Endothelial cell (in vitro differentiated cells): Measurements from ENCODE around the gene TSPAN12. TPM values are rescaled to one million over a fixed set of nuclear protein-coding genes. Genes with fewer than 3 reads are reported as not detected.
"Not testable (repeated sequence)": the region's sequence is repeated elsewhere in the genome, so short reads cannot be mapped to it uniquely, and the experiment has no call there.

Source experiments
- DNase-seq: peaks from one replicate; pipeline ENCODE4 v3.0.0; 2021; ENCODE audit warnings: low spot score
- H3K27ac Mint-ChIP-seq: one replicate; pipeline ENCODE4 v1.8.0; 2021; ENCODE audit warnings: mixed read lengths, inconsistent platforms; ENCODE audit not compliant: unreplicated experiment
- H3K27me3 Mint-ChIP-seq: one replicate; pipeline ENCODE4 v1.8.0; 2021; ENCODE audit warnings: mild to moderate bottlenecking, moderate library complexity, mixed read lengths, inconsistent platforms; ENCODE audit not compliant: unreplicated experiment
- H3K36me3 Mint-ChIP-seq: one replicate; pipeline ENCODE4 v1.8.0; 2021; ENCODE audit warnings: mild to moderate bottlenecking, low read depth, mixed read lengths, inconsistent platforms; ENCODE audit not compliant: unreplicated experiment
- H3K4me1 Mint-ChIP-seq: one replicate; pipeline ENCODE4 v1.8.0; 2021; ENCODE audit warnings: mild to moderate bottlenecking, mixed read lengths, inconsistent platforms; ENCODE audit not compliant: unreplicated experiment
- H3K4me3 Mint-ChIP-seq: one replicate; pipeline ENCODE4 v1.8.0; 2021; ENCODE audit warnings: mild to moderate bottlenecking, mixed read lengths, inconsistent platforms; ENCODE audit not compliant: unreplicated experiment
- H3K9me3 Mint-ChIP-seq: one replicate; pipeline ENCODE4 v1.8.0; 2021; ENCODE audit warnings: mixed read lengths, inconsistent platforms; ENCODE audit not compliant: unreplicated experiment
- CTCF ChIP-seq: fragments of 200-600 bp; sonication (generic); IDR thresholded peaks from one replicate; pipeline ENCODE4 v1.5.0; 2021; ENCODE audit warnings: antibody characterized with exemption; ENCODE audit not compliant: unreplicated experiment
- long read RNA-seq: library from polyadenylated mRNA; unstranded; transcript quantifications from one replicate; pipeline ENCODE4 v2.0.0, GENCODE V29; 2020; ENCODE audit not compliant: unreplicated experiment
- total RNA-seq: library from RNA; stranded (reverse); fragmentation: NEBNext Ultra II Directional; extraction: Animal tissue kit (Norgen Biotek cat#: 25700); gene quantifications from one replicate; pipeline ENCODE4 v1.2.1, GENCODE V29; 2021; ENCODE audit not compliant: unreplicated experiment

The TSPAN12 gene
- total RNA-seq: 20.3 TPM
- long read RNA-seq, transcript TSPAN12-201 (8 exons, 2,798 nt): major isoform, 13 of 18 reads
- long read RNA-seq, partial matches to known transcripts: 1 of 18 reads
- long read RNA-seq, other reads (novel, unspliced or antisense): 4 of 18 reads

- DNase-seq: peak; percentile 87
- Mint-ChIP-seq H3K27ac (peak within 1 kb of the TSS; percentile 85), H3K4me3 (peak within 1 kb of the TSS; percentile 99), H3K9me3 (no peaks in the 10 kb centered on the region), H3K27me3 (peaks cover 6% of the 10 kb centered on the region), H3K36me3 (peaks cover 11% of the 10 kb centered on the region), H3K4me1 (peaks cover 20% of the 10 kb centered on the region)
- peak; percentile 57 for TF ChIP-seq CTCF
These were observed at the start of gene TSPAN12 for GRCh38 chr7:120857588-120858573. TSPAN12 (minus strand) TSS chr7:120858144; CDS start chr7:120856763, 1,381 bp downstream.

GRCh38 chr7:120898715-120899499, 41.0 kb upstream of the TSPAN12 start:
- peaks cover 1% of the 10 kb centered on the region for H3K27me3 Mint-ChIP-seq
- DNase-seq: no peak
- no peak for TF ChIP-seq CTCF
- peaks cover 10% of the 10 kb centered on the region for H3K9me3 Mint-ChIP-seq
- no peaks in the 10 kb centered on the region for H3K4me1 Mint-ChIP-seq
- H3K36me3 Mint-ChIP-seq: peaks cover 6% of the 10 kb centered on the region
- no peak overlapping the region for H3K27ac Mint-ChIP-seq
- H3K4me3 Mint-ChIP-seq: no peak overlapping the region

- not testable (repeated sequence) for H3K4me3 Mint-ChIP-seq, H3K4me1 Mint-ChIP-seq, H3K27ac Mint-ChIP-seq, H3K27me3 Mint-ChIP-seq, DNase-seq
- H3K9me3 Mint-ChIP-seq: peaks cover 17% of the 10 kb centered on the region
- peaks cover 15% of the 10 kb centered on the region for H3K36me3 Mint-ChIP-seq
These were observed 37.3 kb upstream of the TSPAN12 start for GRCh38 chr7:120895253-120895652.

GRCh38 chr7:120885602-120886001, 27.7 kb upstream of the TSPAN12 start:
- not testable (repeated sequence) for DNase-seq, H3K4me3 Mint-ChIP-seq, H3K4me1 Mint-ChIP-seq, H3K27ac Mint-ChIP-seq, H3K27me3 Mint-ChIP-seq
- Mint-ChIP-seq H3K36me3 (peaks cover 15% of the 10 kb centered on the region), H3K9me3 (peaks cover 14% of the 10 kb centered on the region)

- Mint-ChIP-seq H3K4me1 (peaks cover 3% of the 10 kb centered on the region), H3K4me3 (no peak overlapping the region), H3K27me3 (no peaks in the 10 kb centered on the region), H3K27ac (no peak overlapping the region), H3K36me3 (no peaks in the 10 kb centered on the region), H3K9me3 (no peaks in the 10 kb centered on the region)
- DNase-seq: no peak
- no peak for TF ChIP-seq CTCF
These were observed 19.8 kb upstream of the TSPAN12 start for GRCh38 chr7:120877701-120878100.
